Measurements from ENCODE around the gene SRSF7.
"Not testable (repeated sequence)": the region's sequence is repeated elsewhere in the genome, so short reads cannot be mapped to it uniquely, and the experiment has no call there.

GRCh38 chr2:38708491-38708890 is 42.7 kb downstream of the SRSF7 start:
- not testable (repeated sequence) for TF ChIP-seq POLR2A, CTCF, POLR2AphosphoS5 (IDR thresholded peaks at IDR 0.05)
